Measurements from ENCODE around the gene RCC2. TPM values are rescaled to one million over a fixed set of nuclear protein-coding genes. Genes with fewer than 3 reads are reported as not detected.

RCC2 gene
- total and polyA plus RNA-seq, 2 donors (not counting 3 experiments of a cell fraction or from before 2014, with no cell fraction given), result 137 to 166 TPM

- Histone ChIP-seq H3K36me3 (ENCODE audit: control insufficient read depth in 2 of 2, extremely low read depth in 1 of 2, insufficient read depth in 2 of 2, low read length in 2 of 2) (no peaks in the 10 kb centered on the region), H3K9ac (replicated peaks; ENCODE audit: extremely low read depth, insufficient read depth, low read length) (no peak overlapping the region), H3K9me3 (replicated peaks; ENCODE audit: control insufficient read depth, insufficient read depth, low read length) (no peaks in the 10 kb centered on the region), H3K27me3 (ENCODE audit: control insufficient read depth in 2 of 2, insufficient read depth in 2 of 2, low read length in 2 of 2) (peaks cover 0 to 3% of the 10 kb centered on the region in 2 experiments), H3K4me2 (ENCODE audit: insufficient read depth, low read length) (no peak overlapping the region), H3K4me3 (replicated peaks in 1 of 3; ENCODE audit: insufficient read depth in 1 of 3, low read depth in 1 of 3, low read length in 3 of 3) (no peak overlapping the region), H2AFZ (ENCODE audit: low read depth, low read length) (no peak overlapping the region), H4K20me1 (replicated peaks; ENCODE audit: control insufficient read depth, extremely low read depth, insufficient read depth, low read length) (no peaks in the 10 kb centered on the region), H3K9me1 (replicated peaks; ENCODE audit: control insufficient read depth, extremely low read depth, insufficient read depth, low read length) (no peaks in the 10 kb centered on the region), H3K27ac (ENCODE audit: insufficient read depth, low read depth, low read length) (no peak overlapping the region), H3K79me2 (ENCODE audit: control insufficient read depth, insufficient read depth, low read length) (no peaks in the 10 kb centered on the region), H3K4me1 (ENCODE audit: control insufficient read depth, extremely low read depth, insufficient read depth, low read length) (no peaks in the 10 kb centered on the region)
- dilution Hi-C loops (cut with MboI; ENCODE audit: extremely low pct_ligation_motif_present, low sequenced_read_pairs) (no loop called here), intact Hi-C loops (cut with micrococcal nuclease) (no loop called here)
- POLR2A ChIA-PET, result no interaction called here
- no peak for TF ChIP-seq FOS (IDR thresholded peaks at IDR 0.05; ENCODE audit: borderline replicate concordance, insufficient read depth, low read length)
- TF ChIP-seq POLR2AphosphoS5 (IDR thresholded peaks at IDR 0.05; ENCODE audit: insufficient read depth, low read depth, low read length), result no peak
- no peak for TF ChIP-seq POLR2A (IDR thresholded peaks at IDR 0.05; ENCODE audit: low read depth, low read length)
- FAIRE-seq, result no peak
- CTCF ChIA-PET, result interaction anchor here (0.6 to 1.7 kb wide), 3 partner anchors 12 to 489 kb away, joined by 3 to 7 read pairs (median 4); partner anchors contain the start of gene RCC2
- DNase-seq (ENCODE audit: low read depth, low spot score), result no peak
- BruUV-seq (replicated peaks), result no TSS peak
Observed at GRCh38 chr1:17451731-17452130, 12.3 kb upstream of the RCC2 start.

GRCh38 chr1:17447501-17447992 lies 8.1 kb upstream of the RCC2 start:
- DNase-seq (ENCODE audit: low read depth, low spot score) (no peak), FAIRE-seq (no peak)
- ChIA-PET CTCF (interaction anchor here (1.0 kb wide), 1 partner anchor 10 kb away, joined by 3 read pairs; no protein-coding TSS in a partner anchor), POLR2A (no interaction called here)
- Histone ChIP-seq H3K79me2 (ENCODE audit: control insufficient read depth, insufficient read depth, low read length) (no peaks in the 10 kb centered on the region), H3K36me3 (ENCODE audit: control insufficient read depth in 2 of 2, extremely low read depth in 1 of 2, insufficient read depth in 2 of 2, low read length in 2 of 2) (no peaks in the 10 kb centered on the region), H3K9me1 (replicated peaks; ENCODE audit: control insufficient read depth, extremely low read depth, insufficient read depth, low read length) (no peaks in the 10 kb centered on the region), H3K4me2 (ENCODE audit: insufficient read depth, low read length) (no peak overlapping the region), H3K27me3 (ENCODE audit: control insufficient read depth in 2 of 2, insufficient read depth in 2 of 2, low read length in 2 of 2) (peaks cover 0 to 3% of the 10 kb centered on the region in 2 experiments), H4K20me1 (replicated peaks; ENCODE audit: control insufficient read depth, extremely low read depth, insufficient read depth, low read length) (no peaks in the 10 kb centered on the region), H3K9ac (replicated peaks; ENCODE audit: extremely low read depth, insufficient read depth, low read length) (no peak overlapping the region), H3K4me3 (replicated peaks in 1 of 3; ENCODE audit: insufficient read depth in 1 of 3, low read depth in 1 of 3, low read length in 3 of 3) (no peak overlapping the region), H2AFZ (ENCODE audit: low read depth, low read length) (no peak overlapping the region), H3K27ac (ENCODE audit: insufficient read depth, low read depth, low read length) (no peak overlapping the region), H3K4me1 (ENCODE audit: control insufficient read depth, extremely low read depth, insufficient read depth, low read length) (no peaks in the 10 kb centered on the region), H3K9me3 (replicated peaks; ENCODE audit: control insufficient read depth, insufficient read depth, low read length) (no peaks in the 10 kb centered on the region)
- intact Hi-C loops (cut with micrococcal nuclease), result no loop called here
- TF ChIP-seq FOS (IDR thresholded peaks at IDR 0.05; ENCODE audit: borderline replicate concordance, insufficient read depth, low read length) (no peak), EZH2 (IDR thresholded peaks at IDR 0.05; ENCODE audit: borderline replicate concordance, low read depth, low read length, severe bottlenecking) (no peak), POLR2A (IDR thresholded peaks at IDR 0.05; ENCODE audit: low read depth, low read length) (no peak), CTCF (IDR thresholded peaks at IDR 0.05; ENCODE audit: extremely low read depth in 1 of 2, insufficient read depth in 1 of 2, low read depth in 1 of 2, low read length in 2 of 2) (no peak), POLR2AphosphoS5 (IDR thresholded peaks at IDR 0.05; ENCODE audit: insufficient read depth, low read depth, low read length) (no peak), MYC (IDR thresholded peaks at IDR 0.05; ENCODE audit: low read depth, low read length) (no peak), JUN (IDR thresholded peaks at IDR 0.05; ENCODE audit: borderline replicate concordance, insufficient read depth, insufficient read length, low read depth) (no peak), MAX (IDR thresholded peaks at IDR 0.05; ENCODE audit: insufficient read depth, insufficient read length) (no peak)
- BruUV-seq (replicated peaks), result no TSS peak
- dilution Hi-C loops (cut with MboI; ENCODE audit: extremely low pct_ligation_motif_present, low sequenced_read_pairs), result no loop called here
